Endothelial cell of umbilical vein (primary cell): ENCODE data around the gene POLD3. TPM values are rescaled to one million over a fixed set of nuclear protein-coding genes. Genes with fewer than 3 reads are reported as not detected.

Experiments
- BruUV-seq: library from RNA; stranded (reverse); fragments of 400-500 nt; replicated peaks from 2 replicates; lab custom pipeline; 2021; lab: Mats Ljungman, UMichigan
- CTCF ChIA-PET: fragments of 300-600, 350-600 bp; sonication (Branson Sonifier 250); formaldehyde crosslinking; loops from one replicate; lab custom pipeline; 2021; ENCODE audit warnings: antibody characterized with exemption, inconsistent platforms; lab: Charles Lee
- POLR2A ChIA-PET: fragments of 300-600, 350-600 bp; sonication (Branson Sonifier 250); formaldehyde crosslinking; loops from one replicate; lab custom pipeline; 2021; ENCODE audit warnings: antibody characterized with exemption, inconsistent platforms; lab: Charles Lee
- DNase-seq: peaks from one replicate; pipeline ENCODE4 v3.0.0-alpha.2; 2011; ENCODE audit warnings: low read depth, low spot score
- FAIRE-seq: peaks from 2 replicates; lab custom pipeline; 2011; peaks lifted over from hg19 to GRCh38; lab: Jason Lieb, UNC
- H2AFZ ChIP-seq: 2 replicates; pipeline ENCODE4 v1.6.0; 2012; ENCODE audit warnings: low read depth, low read length, control low read depth, inconsistent platforms
- H3K27ac ChIP-seq: 2 replicates; pipeline ENCODE4 v1.5.1; 2011; ENCODE audit warnings: low read depth, mild to moderate bottlenecking, control low read depth, low read length, moderate library complexity; ENCODE audit not compliant: insufficient read depth
- H3K27me3 ChIP-seq, 2 experiments: 2 replicates each; pipeline versions ENCODE4 v1.6.0 to v1.6.1; 2011; ENCODE audit warnings: low read length in 2 of 2, mixed read lengths in 1 of 2; ENCODE audit not compliant: control insufficient read depth in 2 of 2, insufficient read depth in 2 of 2
- H3K36me3 ChIP-seq, 2 experiments: 2 replicates in 1 of 2; 3 replicates in 1 of 2; pipeline ENCODE4 v1.5.1; 2011; ENCODE audit warnings: low read length in 2 of 2, mild to moderate bottlenecking in 1 of 2, moderate library complexity in 1 of 2; ENCODE audit not compliant: control insufficient read depth in 2 of 2, insufficient read depth in 2 of 2; ENCODE audit errors: extremely low read depth in 1 of 2
- H3K4me1 ChIP-seq: 3 replicates; pipeline ENCODE4 v1.5.1; 2011; ENCODE audit warnings: mild to moderate bottlenecking, low read length; ENCODE audit not compliant: control insufficient read depth, insufficient read depth; ENCODE audit errors: extremely low read depth
- H3K4me2 ChIP-seq: 2 replicates; pipeline ENCODE4 v1.6.1; 2011; ENCODE audit warnings: low read length, control low read depth, mixed read lengths; ENCODE audit not compliant: insufficient read depth
- H3K4me3 ChIP-seq, 3 experiments: fragments of 200-600 bp in 1 of 3; sonication (generic), shearing (Covaris generic) in 1 of 3; replicated peaks in 1 of 3; 2 replicates each; pipeline ENCODE4 v1.5.1; 2011 to 2016; ENCODE audit warnings: control low read depth in 3 of 3, low read length in 3 of 3, mild to moderate bottlenecking in 2 of 3, inconsistent platforms in 1 of 3, low read depth in 1 of 3, moderate library complexity in 1 of 3; ENCODE audit not compliant: insufficient read depth in 1 of 3
- H3K79me2 ChIP-seq: 2 replicates; pipeline ENCODE4 v1.6.0; 2012; ENCODE audit warnings: low read length, inconsistent platforms; ENCODE audit not compliant: control insufficient read depth, insufficient read depth
- H3K9ac ChIP-seq: replicated peaks from 2 replicates; pipeline ENCODE3; 2011; ENCODE audit warnings: low read length, control low read depth; ENCODE audit not compliant: insufficient read depth; ENCODE audit errors: extremely low read depth
- H3K9me1 ChIP-seq: replicated peaks from 3 replicates; pipeline ENCODE4 v1.6.0; 2011; ENCODE audit warnings: mild to moderate bottlenecking, low read length; ENCODE audit not compliant: control insufficient read depth, insufficient read depth; ENCODE audit errors: extremely low read depth
- H3K9me3 ChIP-seq: replicated peaks from 2 replicates; pipeline ENCODE4 v1.5.1; 2012; ENCODE audit warnings: low read length, inconsistent platforms; ENCODE audit not compliant: control insufficient read depth, insufficient read depth
- H4K20me1 ChIP-seq: replicated peaks from 2 replicates; pipeline ENCODE3; 2011; ENCODE audit warnings: mild to moderate bottlenecking, low read length; ENCODE audit not compliant: control insufficient read depth, insufficient read depth; ENCODE audit errors: extremely low read depth
- EZH2 ChIP-seq: IDR thresholded peaks from 2 replicates; pipeline ENCODE4 v1.6.1; 2012; ENCODE audit warnings: borderline replicate concordance, low read depth, mild to moderate bottlenecking, moderate library complexity, low read length, inconsistent platforms; ENCODE audit not compliant: severe bottlenecking
- FOS ChIP-seq: IDR thresholded peaks from 2 replicates; pipeline ENCODE4 v1.6.1; 2011; ENCODE audit warnings: mild to moderate bottlenecking, low read length, moderate library complexity, borderline replicate concordance; ENCODE audit not compliant: insufficient read depth
- GATA2 ChIP-seq: IDR thresholded peaks from 2 replicates; pipeline ENCODE4 v1.7.0; 2011; ENCODE audit warnings: low read depth, mild to moderate bottlenecking, moderate library complexity, mixed read lengths, low read length; ENCODE audit not compliant: insufficient read length, insufficient read depth
- JUN ChIP-seq: IDR thresholded peaks from 2 replicates; pipeline ENCODE4 v1.6.1; 2011; ENCODE audit warnings: borderline replicate concordance, low read depth; ENCODE audit not compliant: insufficient read length, insufficient read depth
- MYC ChIP-seq: IDR thresholded peaks from one replicate; pipeline ENCODE4 v1.6.1; 2011; ENCODE audit warnings: mild to moderate bottlenecking, low read depth, low read length
- POLR2A ChIP-seq: IDR thresholded peaks from 2 replicates; pipeline ENCODE4 v1.6.1; 2012; ENCODE audit warnings: low read depth, mild to moderate bottlenecking, control low read depth, low read length
- POLR2AphosphoS5 ChIP-seq: IDR thresholded peaks from 2 replicates; pipeline ENCODE4 v1.6.1; 2012; ENCODE audit warnings: low read depth, mild to moderate bottlenecking, control low read depth, low read length, moderate library complexity; ENCODE audit not compliant: insufficient read depth
- dilution Hi-C: fragments of 300-500 bp; cut with MboI; formaldehyde crosslinking; loops from one replicate; pipeline ENCODE4 v1.15.0; 2019; ENCODE audit warnings: low sequenced_read_pairs; ENCODE audit not compliant: extremely low pct_ligation_motif_present
- intact Hi-C: fragments of 100-400 bp; cut with micrococcal nuclease; formaldehyde crosslinking; loops from one replicate; pipeline ENCODE4 v1.10.0; 2022
- polyA plus RNA-seq, 4 experiments: library from polyadenylated mRNA; depleted of rRNA in 3 of 4; stranded (reverse) in 3 of 4; unstranded in 1 of 4; fragments of >200 nt; gene quantifications; 2 replicates each; pipeline versions ENCODE4 v1.2.1 to v1.2.3, GENCODE V29; 2011 to 2012; ENCODE audit warnings: missing spikeins in 1 of 4
- total RNA-seq: library from RNA; stranded (reverse); gene quantifications from 2 replicates; pipeline ENCODE4 v1.2.3, GENCODE V29; 2021
- TF ChIP-seq, protein P1 (sequence below): IDR thresholded peaks from 2 replicates; pipeline ENCODE4 v1.6.1; 2011; ENCODE audit not compliant: insufficient read depth, insufficient read length
- TF ChIP-seq, protein P2 (sequence below), 2 donors: IDR thresholded peaks; 1 replicate in 1 of 2; 2 replicates in 1 of 2; pipeline ENCODE4 v1.5.1; 2011; ENCODE audit warnings: low read length in 2 of 2, mild to moderate bottlenecking in 2 of 2, moderate library complexity in 2 of 2, control low read depth in 1 of 2, inconsistent platforms in 1 of 2, low read depth in 1 of 2; ENCODE audit not compliant: insufficient read depth in 1 of 2; ENCODE audit errors: extremely low read depth in 1 of 2

The POLD3 gene
- total and polyA plus RNA-seq, 2 donors (not counting 3 experiments of a cell fraction or from before 2014, with no cell fraction given) = 8.9 to 25.2 TPM

DNA sequence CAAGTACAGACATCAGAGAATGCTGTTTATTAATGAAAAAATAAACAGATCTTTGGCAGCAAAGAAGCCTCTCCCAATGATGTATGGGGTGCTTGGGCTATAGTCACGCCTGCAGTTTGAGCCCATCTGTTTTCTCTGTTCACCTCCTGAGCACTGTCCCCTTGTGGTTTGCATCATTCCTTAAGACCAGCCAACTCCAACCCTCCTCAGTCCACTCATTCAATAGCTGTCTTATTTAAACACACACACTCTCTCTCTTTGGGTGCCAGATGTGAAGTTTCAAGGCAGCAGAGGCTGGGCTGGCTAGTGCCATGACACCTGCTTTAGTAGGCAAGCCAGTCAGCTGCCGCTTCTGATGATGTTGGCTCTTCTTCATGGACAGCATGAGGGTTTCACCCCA lies 58.1 kb downstream of the POLD3 start:
- H3K27ac ChIP-seq = no peak overlapping the region

More for the DNA sequence above, 58.1 kb downstream of the POLD3 start:
- DNase-seq (no peak), FAIRE-seq (no peak)
- CTCF ChIA-PET = no interaction called here
- H3K9me1 ChIP-seq = no peaks in the 10 kb centered on the region
- H3K4me2 ChIP-seq = no peak overlapping the region
- TF ChIP-seq POLR2A (no peak), JUN (no peak), FOS (no peak), GATA2 (no peak), POLR2AphosphoS5 (no peak), MYC (no peak), EZH2 (no peak)
- TF ChIP-seq, protein P1, sequence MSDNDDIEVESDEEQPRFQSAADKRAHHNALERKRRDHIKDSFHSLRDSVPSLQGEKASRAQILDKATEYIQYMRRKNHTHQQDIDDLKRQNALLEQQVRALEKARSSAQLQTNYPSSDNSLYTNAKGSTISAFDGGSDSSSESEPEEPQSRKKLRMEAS = no peak
- TF ChIP-seq, protein P2, sequence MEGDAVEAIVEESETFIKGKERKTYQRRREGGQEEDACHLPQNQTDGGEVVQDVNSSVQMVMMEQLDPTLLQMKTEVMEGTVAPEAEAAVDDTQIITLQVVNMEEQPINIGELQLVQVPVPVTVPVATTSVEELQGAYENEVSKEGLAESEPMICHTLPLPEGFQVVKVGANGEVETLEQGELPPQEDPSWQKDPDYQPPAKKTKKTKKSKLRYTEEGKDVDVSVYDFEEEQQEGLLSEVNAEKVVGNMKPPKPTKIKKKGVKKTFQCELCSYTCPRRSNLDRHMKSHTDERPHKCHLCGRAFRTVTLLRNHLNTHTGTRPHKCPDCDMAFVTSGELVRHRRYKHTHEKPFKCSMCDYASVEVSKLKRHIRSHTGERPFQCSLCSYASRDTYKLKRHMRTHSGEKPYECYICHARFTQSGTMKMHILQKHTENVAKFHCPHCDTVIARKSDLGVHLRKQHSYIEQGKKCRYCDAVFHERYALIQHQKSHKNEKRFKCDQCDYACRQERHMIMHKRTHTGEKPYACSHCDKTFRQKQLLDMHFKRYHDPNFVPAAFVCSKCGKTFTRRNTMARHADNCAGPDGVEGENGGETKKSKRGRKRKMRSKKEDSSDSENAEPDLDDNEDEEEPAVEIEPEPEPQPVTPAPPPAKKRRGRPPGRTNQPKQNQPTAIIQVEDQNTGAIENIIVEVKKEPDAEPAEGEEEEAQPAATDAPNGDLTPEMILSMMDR (IDR thresholded peaks at IDR 0.05; ENCODE audit: extremely low read depth in 1 of 2, insufficient read depth in 1 of 2, low read depth in 1 of 2, low read length in 2 of 2) = no peak
- POLR2A ChIA-PET = no interaction called here
- no peaks in the 10 kb centered on the region for H3K9me3 ChIP-seq
- H3K4me3 ChIP-seq = no peak overlapping the region
- no peaks in the 10 kb centered on the region for H3K4me1 ChIP-seq
- peaks cover 0 to 2% of the 10 kb centered on the region in 2 experiments for H3K36me3 ChIP-seq
- H3K79me2 ChIP-seq = no peaks in the 10 kb centered on the region
- no peak overlapping the region for H2AFZ ChIP-seq
- BruUV-seq = no TSS peak
- dilution Hi-C loops = no loop called here
- intact Hi-C loops = no loop called here
- H4K20me1 ChIP-seq = no peaks in the 10 kb centered on the region
- no peak overlapping the region for H3K9ac ChIP-seq
- H3K27me3 ChIP-seq = no peaks in the 10 kb centered on the region
